HL-60 (cell line): ENCODE results near the gene TUBA1B.

Experiments
- DNase-seq, 2 experiments: peaks; one replicate each; pipeline ENCODE4 v3.0.0-alpha.2; 2010 to 2020; ENCODE audit warnings: low read depth in 1 of 2, low spot score in 1 of 2
- H3K27ac ChIP-seq: fragments of 250-450 bp; sonication (Bioruptor Pico); replicated peaks from 2 replicates; pipeline ENCODE4 v1.5.1; 2020; ENCODE audit warnings: mild to moderate bottlenecking, moderate library complexity
- H3K27me3 ChIP-seq: fragments of 250-450 bp; sonication (Bioruptor Pico); 2 replicates; pipeline ENCODE4 v1.5.1; 2021; ENCODE audit warnings: mild to moderate bottlenecking, moderate library complexity; ENCODE audit not compliant: insufficient read depth, poor library complexity, severe bottlenecking
- H3K4me3 ChIP-seq: replicated peaks from 2 replicates; pipeline ENCODE4 v1.5.1; 2011; ENCODE audit warnings: mild to moderate bottlenecking, control low read depth, low read length; ENCODE audit not compliant: insufficient read depth
- CTCF ChIP-seq: IDR thresholded peaks from one replicate; pipeline ENCODE4 v1.5.1; 2011; ENCODE audit warnings: low read length, control low read depth, inconsistent platforms; ENCODE audit not compliant: insufficient read depth
- GABPA ChIP-seq: IDR thresholded peaks from 2 replicates; pipeline ENCODE4 v1.6.1; 2012; ENCODE audit warnings: low read depth
- POLR2AphosphoS5 ChIP-seq: IDR thresholded peaks from 2 replicates; pipeline ENCODE4 v1.6.1; 2012; ENCODE audit warnings: low read depth
- REST ChIP-seq: IDR thresholded peaks from 2 replicates; pipeline ENCODE4 v1.6.1; 2012; ENCODE audit warnings: low read depth; ENCODE audit not compliant: insufficient replicate concordance
- SPI1 ChIP-seq: IDR thresholded peaks from 2 replicates; pipeline ENCODE4 v1.6.1; 2012; ENCODE audit warnings: low read depth, mild to moderate bottlenecking, borderline replicate concordance

TUBA1B gene

GRCh38 chr12:49154221-49154620 is 23.0 kb upstream of the TUBA1B start:
- no peak overlapping the region for H3K27ac ChIP-seq
- no peak for TF ChIP-seq GABPA
- H3K27me3 ChIP-seq, result no peaks in the 10 kb centered on the region
- no peak for DNase-seq
- no peak overlapping the region for H3K4me3 ChIP-seq

- no peaks in the 10 kb centered on the region for H3K27me3 ChIP-seq
- no peak for DNase-seq
- TF ChIP-seq GABPA, result no peak
- no peak overlapping the region for H3K27ac ChIP-seq
- no peak overlapping the region for H3K4me3 ChIP-seq
Measured at GRCh38 chr12:49147384-49147783, 16.2 kb upstream of the TUBA1B start.

- TF ChIP-seq GABPA, result no peak
- no peak for TF ChIP-seq CTCF
- TF ChIP-seq SPI1, result no peak
- DNase-seq, result no peak
- Histone ChIP-seq H3K27me3 (no peaks in the 10 kb centered on the region), H3K27ac (no peak overlapping the region), H3K4me3 (no peak overlapping the region)
Measured at GRCh38 chr12:49146406-49146805, 15.2 kb upstream of the TUBA1B start.

- TF ChIP-seq POLR2AphosphoS5 (no peak), CTCF (no peak), GABPA (no peak), REST (no peak), SPI1 (no peak)
- Histone ChIP-seq H3K27ac (no peak overlapping the region), H3K4me3 (no peak overlapping the region), H3K27me3 (no peaks in the 10 kb centered on the region)
- DNase-seq, result no peak
Measured at GRCh38 chr12:49144384-49144783, 13.2 kb upstream of the TUBA1B start.

- no peak overlapping the region for H3K4me3 ChIP-seq
- no peak overlapping the region for H3K27ac ChIP-seq
- TF ChIP-seq SPI1, result no peak
- no peak for TF ChIP-seq REST
- TF ChIP-seq CTCF, result no peak
- TF ChIP-seq GABPA, result no peak
- no peak for TF ChIP-seq POLR2AphosphoS5
- DNase-seq, result no peak
- no peaks in the 10 kb centered on the region for H3K27me3 ChIP-seq
Measured at GRCh38 chr12:49138999-49139398, 7.8 kb upstream of the TUBA1B start.
